Measurements from ENCODE around the gene MTRF1. TPM values are rescaled to one million over a fixed set of nuclear protein-coding genes. Genes with fewer than 3 reads are reported as not detected.
A peak's percentile ranks its signal among the peaks of the same experiment; 100 is the strongest.

Gene MTRF1
- total and polyA plus RNA-seq, 9 of the 15 experiments (the other 6 are each of a cell fraction or from before 2014, with no cell fraction given), result 12.5 to 33.7 (median 20.1) TPM

DNA sequence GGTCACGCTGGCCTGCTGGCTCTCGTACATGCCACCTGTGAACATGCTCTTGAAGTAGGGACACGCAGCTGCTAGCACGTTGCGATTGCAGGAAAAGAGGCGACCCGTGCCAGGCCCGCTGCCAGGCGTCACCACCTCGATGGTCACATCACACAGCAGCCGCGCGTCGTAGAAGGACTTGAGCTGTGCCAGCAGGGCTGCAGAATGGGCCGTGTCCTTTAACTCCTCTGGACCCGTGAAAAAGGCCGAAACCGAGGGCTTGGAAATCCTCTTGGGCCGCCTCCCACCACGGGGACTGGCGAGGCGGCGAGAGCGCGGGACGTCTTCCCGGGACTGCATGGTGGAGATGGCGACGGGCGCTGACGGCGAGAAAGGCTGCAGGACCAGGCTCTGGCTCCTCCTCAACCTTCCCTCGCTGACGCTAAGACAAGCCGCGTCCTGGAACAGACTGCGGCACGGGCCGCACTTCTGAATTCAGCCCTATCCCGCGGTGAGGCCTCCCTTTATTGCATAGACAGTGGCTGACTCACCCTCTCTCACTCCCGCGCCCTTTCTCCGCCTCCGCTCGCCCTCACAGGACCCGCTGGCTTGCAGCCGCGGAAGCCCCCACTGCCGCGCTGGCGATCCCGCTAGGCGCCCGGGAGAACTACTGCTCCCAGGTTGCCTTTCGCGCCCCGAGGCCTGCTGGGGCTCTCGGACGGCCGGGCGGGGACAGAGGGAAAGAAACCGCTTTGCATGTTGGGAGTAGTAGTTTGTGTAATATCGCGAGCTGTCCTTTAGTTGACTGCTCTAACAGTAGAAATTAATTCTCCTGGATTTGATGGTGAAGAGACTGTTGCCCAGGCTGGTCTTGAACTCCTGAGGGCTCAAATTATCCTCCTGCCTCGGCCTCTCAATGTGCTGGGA is 69.2 kb downstream of the MTRF1 start, which contains the start of gene KBTBD7 (continued):
- TF ChIP-seq, protein P1, sequence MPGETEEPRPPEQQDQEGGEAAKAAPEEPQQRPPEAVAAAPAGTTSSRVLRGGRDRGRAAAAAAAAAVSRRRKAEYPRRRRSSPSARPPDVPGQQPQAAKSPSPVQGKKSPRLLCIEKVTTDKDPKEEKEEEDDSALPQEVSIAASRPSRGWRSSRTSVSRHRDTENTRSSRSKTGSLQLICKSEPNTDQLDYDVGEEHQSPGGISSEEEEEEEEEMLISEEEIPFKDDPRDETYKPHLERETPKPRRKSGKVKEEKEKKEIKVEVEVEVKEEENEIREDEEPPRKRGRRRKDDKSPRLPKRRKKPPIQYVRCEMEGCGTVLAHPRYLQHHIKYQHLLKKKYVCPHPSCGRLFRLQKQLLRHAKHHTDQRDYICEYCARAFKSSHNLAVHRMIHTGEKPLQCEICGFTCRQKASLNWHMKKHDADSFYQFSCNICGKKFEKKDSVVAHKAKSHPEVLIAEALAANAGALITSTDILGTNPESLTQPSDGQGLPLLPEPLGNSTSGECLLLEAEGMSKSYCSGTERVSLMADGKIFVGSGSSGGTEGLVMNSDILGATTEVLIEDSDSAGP (CRISPR knock-in tag; IDR thresholded peaks at IDR 0.05), result no peak
- TF ChIP-seq NFIC (IDR thresholded peaks at IDR 0.05) (peak; percentile 56), E2F6 (IDR thresholded peaks at IDR 0.05; ENCODE audit: borderline replicate concordance in 1 of 2, extremely low read depth in 1 of 2, insufficient read depth in 1 of 2, insufficient read length in 1 of 2, low read depth in 1 of 2, low read length in 1 of 2, poor library complexity in 1 of 2, severe bottlenecking in 1 of 2) (peak; percentile 72 to 78), SMARCB1 (IDR thresholded peaks at IDR 0.05; ENCODE audit: insufficient read length, low read depth) (no peak), STAG1 (CRISPR knock-in tag; IDR thresholded peaks at IDR 0.05; ENCODE audit: borderline replicate concordance) (no peak), ETV1 (tag; conservative IDR thresholded peaks at IDR 0.05; ENCODE audit: low read depth) (peak; percentile 29; the same call in 1 of the 2 replicates), SREBF1 (IDR thresholded peaks at IDR 0.05; ENCODE audit: borderline replicate concordance, low read depth, low read length) (peak; percentile 50; the same call in 1 of the 2 replicates), FOXJ3 (CRISPR knock-in tag; IDR thresholded peaks at IDR 0.05) (no peak), ARID3A (IDR thresholded peaks at IDR 0.05; ENCODE audit: borderline replicate concordance, low read depth, low read length) (no peak), ZNF830 (CRISPR knock-in tag; IDR thresholded peaks at IDR 0.05) (no peak), MTA1 (IDR thresholded peaks at IDR 0.05; ENCODE audit: borderline replicate concordance) (no peak; the same call in 1 of the 2 replicates), SMARCC2 (IDR thresholded peaks at IDR 0.05; ENCODE audit: low read depth) (no peak), ZNF316 (IDR thresholded peaks at IDR 0.05) (no peak), SP1 (CRISPR knock-in tag; IDR thresholded peaks at IDR 0.05) (peak; percentile 43; the same call in 1 of the 2 replicates), SAFB2 (IDR thresholded peaks at IDR 0.05; ENCODE audit: borderline replicate concordance, low read depth, low read length, severe bottlenecking) (no peak), SMAD2 (IDR thresholded peaks at IDR 0.05; ENCODE audit: low read depth, low read length) (no peak), ADNP (tag; IDR thresholded peaks at IDR 0.05) (no peak), ETS2 (tag; IDR thresholded peaks at IDR 0.05; ENCODE audit: borderline replicate concordance, poor library complexity, severe bottlenecking) (no peak), MXI1 (IDR thresholded peaks at IDR 0.05; ENCODE audit: low read depth, low read length) (no peak), ZNF75A (CRISPR knock-in tag; IDR thresholded peaks at IDR 0.05) (no peak), ZBED1 (IDR thresholded peaks at IDR 0.05) (0 out of 2 replicates have a peak, but pooled peaks have one; percentile 39)
- TF ChIP-seq, protein P2, sequence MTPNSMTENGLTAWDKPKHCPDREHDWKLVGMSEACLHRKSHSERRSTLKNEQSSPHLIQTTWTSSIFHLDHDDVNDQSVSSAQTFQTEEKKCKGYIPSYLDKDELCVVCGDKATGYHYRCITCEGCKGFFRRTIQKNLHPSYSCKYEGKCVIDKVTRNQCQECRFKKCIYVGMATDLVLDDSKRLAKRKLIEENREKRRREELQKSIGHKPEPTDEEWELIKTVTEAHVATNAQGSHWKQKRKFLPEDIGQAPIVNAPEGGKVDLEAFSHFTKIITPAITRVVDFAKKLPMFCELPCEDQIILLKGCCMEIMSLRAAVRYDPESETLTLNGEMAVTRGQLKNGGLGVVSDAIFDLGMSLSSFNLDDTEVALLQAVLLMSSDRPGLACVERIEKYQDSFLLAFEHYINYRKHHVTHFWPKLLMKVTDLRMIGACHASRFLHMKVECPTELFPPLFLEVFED (CRISPR knock-in tag; conservative IDR thresholded peaks at IDR 0.05), result no peak
